Left ventricle myocardium superior (tissue), 1 donor: ENCODE data around the gene THADA. TPM values are rescaled to one million over a fixed set of nuclear protein-coding genes. Genes with fewer than 3 reads are reported as not detected.
"Not testable (repeated sequence)": the region's sequence is repeated elsewhere in the genome, so short reads cannot be mapped to it uniquely, and the experiment has no call there.

ENCODE experiments used
- ATAC-seq: fragments of 200-7000 bp; cut with Tn5 transposase; one replicate; pipeline ENCODE4 v1.9.1; 2020; ENCODE audit warnings: mild to moderate bottlenecking, moderate library complexity
- DNase-seq: peaks from one replicate; pipeline ENCODE4 v3.0.0-alpha.2; 2020
- intact Hi-C: fragments of 100-400 bp; cut with micrococcal nuclease; formaldehyde crosslinking; loops from one replicate; pipeline ENCODE4 v1.11.0; 2022
- total RNA-seq: library from RNA; stranded (reverse); fragmentation: NEBNext Ultra II Directional; extraction: Animal tissue kit (Norgen Biotek cat#: 25700); gene quantifications from one replicate; pipeline ENCODE4 v1.2.1, GENCODE V29; 2021
- donor health status: DM: no; HTN: yes; CAD: no; lungs with severe emphysema.

The THADA gene
- total RNA-seq, 1 donor from 2014 or later: 12.1 TPM

DNA sequence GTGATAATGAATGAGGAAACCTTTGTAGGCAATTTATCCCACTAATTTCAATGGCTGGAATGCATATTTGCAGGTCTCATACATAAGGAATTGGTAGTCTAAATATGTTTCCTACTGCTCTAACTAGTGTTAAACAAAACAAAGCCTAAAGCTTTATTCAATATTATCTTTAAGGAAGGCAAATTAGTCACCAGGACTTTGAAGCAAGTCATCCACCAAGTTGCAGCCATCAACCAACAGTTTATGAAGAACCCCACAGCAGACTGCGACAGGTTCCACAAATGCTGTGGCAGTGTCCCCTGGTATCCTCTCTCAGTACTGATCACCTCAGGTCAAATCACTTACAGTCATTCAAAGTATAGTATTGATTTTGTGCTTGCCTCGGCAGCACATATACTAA lies 187.9 kb downstream of the THADA start:
- ATAC-seq: peak; percentile 9

DNA sequence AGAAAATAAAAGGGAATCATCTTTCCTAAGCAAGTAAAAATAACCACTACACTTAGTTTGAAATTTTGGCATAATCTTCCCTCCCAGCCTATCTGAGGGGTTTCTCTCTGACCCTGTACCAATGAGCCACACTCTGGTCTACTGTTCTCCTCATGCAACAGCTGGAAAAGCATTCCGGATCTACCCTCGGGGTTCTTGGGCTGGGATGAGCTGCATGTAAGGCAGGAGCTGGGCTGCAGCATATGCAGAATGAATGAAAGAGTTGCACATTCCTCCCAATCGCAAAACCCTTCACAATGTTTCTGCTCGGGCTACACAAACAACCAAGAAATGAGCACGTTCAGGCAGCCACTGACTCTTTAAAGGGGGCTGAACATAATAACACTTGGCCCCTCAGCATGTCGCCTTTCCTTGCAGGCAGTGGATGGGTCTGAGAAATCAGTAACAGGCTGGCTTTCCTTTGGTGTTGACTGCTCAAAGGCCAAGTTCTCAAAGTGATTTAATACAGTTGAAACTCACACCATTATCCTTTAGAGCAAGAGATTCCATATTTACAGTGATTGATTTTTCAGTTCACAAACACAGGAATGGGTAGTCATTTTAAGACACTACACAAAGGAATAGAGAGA lies 189.1 kb downstream of the THADA start:
- DNase-seq (no peak), ATAC-seq (no peak)
- intact Hi-C loops: no loop called here

More for the DNA sequence above, 187.9 kb downstream of the THADA start:
- intact Hi-C loops: no loop called here
- DNase-seq: no peak

DNA sequence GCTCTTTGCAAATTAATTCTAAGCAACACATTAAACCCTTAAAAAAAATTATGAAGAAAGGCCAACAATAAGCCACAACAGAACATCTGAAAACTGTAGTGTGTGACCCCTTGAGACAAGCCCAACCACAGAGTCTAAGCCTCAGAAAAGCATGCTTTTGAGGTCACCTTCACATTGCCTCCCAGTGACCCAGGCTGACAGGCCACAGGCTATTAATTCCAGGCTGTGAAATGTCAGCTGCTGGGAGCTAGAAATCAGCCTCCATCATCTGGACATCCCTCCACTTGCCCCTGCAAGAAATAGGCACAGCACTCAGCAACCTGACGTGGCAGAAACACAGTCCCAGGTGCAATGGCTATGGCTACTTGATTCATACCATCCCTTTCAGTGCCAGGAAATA lies 190.0 kb downstream of the THADA start:
- intact Hi-C loops: no loop called here
- ATAC-seq (peak; percentile 49), DNase-seq (no peak)

DNA sequence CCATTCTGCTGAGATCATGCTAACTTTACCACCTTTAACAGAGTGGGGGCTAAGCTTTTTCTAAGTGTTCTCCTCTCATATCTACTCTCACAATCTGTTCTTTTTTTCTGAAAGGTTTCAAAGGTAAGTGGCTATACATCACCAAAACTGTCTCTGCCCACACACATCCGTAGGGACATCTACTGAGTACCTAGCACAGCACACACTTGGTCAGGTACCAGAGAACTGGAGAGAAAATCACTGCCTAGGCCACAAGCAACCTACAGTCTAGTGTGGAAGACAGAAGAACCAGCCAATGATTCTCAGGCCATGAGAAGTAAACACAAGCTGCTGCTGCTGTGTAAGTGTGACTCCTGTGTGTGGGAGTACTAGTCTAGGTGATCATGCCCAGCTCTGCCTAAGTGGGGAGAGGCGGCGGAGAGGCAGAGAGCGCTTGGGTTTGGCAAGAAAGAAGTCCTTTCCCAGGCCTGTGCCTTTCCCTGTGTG lies 193.3 kb downstream of the THADA start:
- DNase-seq: no peak
- no peak for ATAC-seq
- intact Hi-C loops: no loop called here

DNA sequence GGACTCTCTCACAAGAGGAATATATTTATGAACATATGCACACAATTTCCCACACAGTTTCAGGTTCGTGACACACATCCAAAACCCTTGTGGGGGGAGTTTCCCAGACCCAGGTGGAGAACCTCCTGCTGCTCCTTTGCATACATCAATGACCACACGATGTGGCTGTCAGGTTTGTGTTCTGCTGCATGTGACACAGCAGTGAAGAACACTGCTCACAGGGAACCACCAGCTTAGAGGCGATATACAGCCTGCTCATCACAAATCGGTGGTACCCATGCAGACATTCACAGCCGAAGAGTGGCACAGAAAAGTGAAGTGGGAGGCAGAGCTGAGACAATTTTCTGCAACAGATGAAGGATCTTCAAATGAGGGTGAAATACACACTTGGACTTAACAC lies 193.8 kb downstream of the THADA start:
- intact Hi-C loops: no loop called here
- DNase-seq (no peak), ATAC-seq (no peak)

DNA sequence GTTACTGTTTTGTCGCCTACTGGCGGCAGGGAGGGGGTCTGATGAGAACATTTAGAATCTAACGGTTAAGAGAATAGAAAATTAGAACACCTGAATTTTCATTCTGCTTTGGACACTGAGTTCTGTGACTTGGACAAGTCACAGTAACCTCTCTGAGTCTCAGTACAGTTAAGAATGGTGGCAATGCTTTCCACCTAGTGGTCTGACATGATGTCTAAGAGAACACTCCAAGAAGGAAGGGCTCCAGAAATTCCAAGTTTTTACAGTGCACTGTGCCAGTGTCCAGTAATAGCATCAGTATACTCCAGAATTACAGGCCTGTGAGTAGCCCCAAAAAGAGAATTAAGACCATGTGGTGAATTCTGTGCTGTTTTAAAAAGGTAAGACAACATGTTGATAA lies 195.3 kb downstream of the THADA start:
- no peak for DNase-seq
- intact Hi-C loops: no loop called here
- peak; percentile 50 for ATAC-seq

DNA sequence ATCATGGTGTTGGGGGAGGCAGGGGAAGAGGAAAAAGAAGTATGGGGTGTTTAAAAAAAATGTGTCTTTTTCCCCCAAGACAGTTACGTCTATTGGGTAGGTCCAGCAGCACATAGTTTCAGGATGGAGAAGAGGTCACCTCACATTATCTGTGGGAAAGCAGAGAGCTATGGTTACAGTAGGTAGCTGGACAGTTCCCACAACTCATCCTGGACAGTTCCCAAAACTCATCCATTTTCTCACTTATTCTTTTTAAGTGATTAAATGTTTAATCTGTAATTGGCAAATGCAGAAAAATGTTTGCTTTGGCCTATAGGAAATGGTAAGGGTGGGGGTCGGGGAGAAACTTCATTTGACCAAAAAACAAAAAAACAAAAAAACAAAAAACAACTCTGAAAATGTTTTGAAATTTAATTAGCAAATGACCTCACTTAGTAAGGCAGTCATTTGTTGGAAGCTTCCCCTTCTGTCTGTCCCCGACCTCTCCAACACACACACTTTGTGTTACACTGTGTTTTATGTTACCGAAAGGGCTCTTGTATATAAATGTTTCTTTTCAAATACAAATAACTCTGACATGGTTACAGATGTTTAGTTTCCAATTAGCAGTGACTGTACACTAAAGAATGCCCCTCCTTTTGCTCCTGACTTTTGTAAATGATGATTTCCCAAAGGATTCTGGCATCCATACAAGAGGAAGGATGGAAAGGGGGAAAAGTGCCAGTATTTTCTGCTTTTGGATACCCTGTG lies 196.1 kb downstream of the THADA start:
- no peak for DNase-seq
- ATAC-seq: peak; percentile 75
- intact Hi-C loops: no loop called here

DNA sequence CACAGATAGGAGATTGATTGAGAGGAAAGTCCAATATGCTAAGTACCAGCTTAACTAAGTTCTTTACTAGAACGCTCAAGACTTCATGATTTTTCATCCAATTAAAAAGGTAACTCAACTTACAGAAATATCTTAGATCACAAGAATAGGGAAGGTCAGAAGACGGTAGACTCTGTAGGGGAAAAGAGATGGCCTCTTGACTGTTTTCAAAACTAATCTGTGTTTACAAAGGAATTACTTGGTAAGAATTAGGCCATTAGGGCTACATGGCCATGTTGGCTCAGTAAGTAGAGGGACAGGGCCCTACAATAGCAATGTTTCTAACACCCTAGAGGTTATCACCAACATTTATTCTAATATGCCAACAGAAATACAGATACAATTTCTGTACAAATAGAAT lies 196.7 kb downstream of the THADA start:
- ATAC-seq: no peak
- intact Hi-C loops: no loop called here

DNA sequence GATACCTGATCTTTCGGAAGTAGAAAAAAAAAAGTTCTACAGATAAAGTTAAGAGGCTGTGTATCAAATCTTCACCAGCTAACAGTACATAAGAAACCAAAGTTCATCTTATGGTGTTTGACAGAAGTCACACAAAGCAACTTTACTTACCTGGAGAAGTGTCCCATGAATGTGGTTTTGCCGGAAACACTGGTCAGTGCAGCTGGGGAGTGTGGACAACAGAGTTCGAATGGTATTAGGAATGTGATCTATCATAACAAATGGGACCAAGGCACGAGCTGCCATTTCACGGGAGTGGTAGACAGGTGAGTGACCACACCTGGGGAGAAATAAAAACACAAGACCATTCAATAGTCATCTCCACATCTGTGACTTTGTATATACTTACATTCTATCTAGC lies 198.0 kb downstream of the THADA start:
- intact Hi-C loops: no loop called here
- no peak for DNase-seq
- ATAC-seq: no peak

More for the DNA sequence above, 196.7 kb downstream of the THADA start:
- no peak for DNase-seq

DNA sequence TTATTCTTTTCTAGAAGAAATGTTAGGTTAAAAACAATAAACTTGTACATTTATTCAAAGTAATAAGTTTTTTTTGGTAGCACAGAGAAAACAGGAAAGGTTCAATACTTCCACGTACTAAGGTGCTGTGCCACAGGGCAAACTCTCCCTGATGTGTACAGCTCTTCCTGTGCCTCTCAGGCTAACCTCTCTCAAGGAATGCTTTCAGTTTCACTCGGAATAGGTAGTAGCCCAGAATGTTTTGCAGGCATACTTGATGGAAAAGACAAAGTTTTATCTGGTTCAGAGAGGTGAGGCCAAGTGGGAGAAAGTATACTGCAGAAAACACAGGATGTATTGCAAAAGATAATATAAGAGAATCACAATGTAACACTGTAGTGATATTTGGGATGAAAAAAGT lies 198.4 kb downstream of the THADA start:
- ATAC-seq: no peak
- intact Hi-C loops: no loop called here
- no peak for DNase-seq

DNA sequence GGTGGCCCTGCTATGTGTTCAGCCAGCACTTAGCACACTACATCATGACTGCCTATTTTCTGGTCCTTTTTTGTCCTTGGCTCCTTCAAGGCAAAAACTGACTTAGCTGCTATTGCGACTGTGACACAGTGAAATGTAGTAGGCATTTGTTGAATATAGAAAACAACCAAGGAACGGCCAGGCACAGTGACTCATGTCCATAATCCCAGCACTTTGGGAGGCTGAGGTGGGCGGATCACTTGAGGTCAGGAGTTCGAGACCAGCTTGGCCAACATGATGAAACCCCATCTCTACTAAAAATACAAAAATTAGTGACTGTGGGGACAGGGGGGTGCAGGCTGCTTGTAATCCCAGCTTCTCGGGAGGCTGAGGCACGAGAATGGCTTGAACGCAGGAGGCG lies 199.5 kb downstream of the THADA start:
- ATAC-seq, DNase-seq, intact Hi-C loops: not testable (repeated sequence)

DNA sequence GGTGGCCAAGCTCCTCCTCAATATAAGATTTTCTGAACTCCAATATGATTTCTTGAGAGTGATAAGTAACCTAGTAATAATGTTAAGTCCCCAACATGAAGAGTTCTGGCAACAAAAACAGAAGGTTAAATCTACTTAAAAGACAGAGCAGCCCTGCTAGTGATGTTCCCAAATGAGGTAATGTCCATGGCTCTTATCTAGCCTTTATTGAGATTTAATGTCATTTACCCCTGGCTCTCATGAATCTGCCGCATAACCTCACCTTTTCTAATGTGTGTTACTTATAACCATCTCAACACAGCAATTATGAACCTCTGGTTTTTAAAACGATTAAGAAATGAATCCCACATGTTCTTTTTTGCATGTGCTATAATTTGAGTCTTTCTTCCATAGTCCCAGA lies 201.9 kb downstream of the THADA start:
- no peak for ATAC-seq
- DNase-seq: no peak
- intact Hi-C loops: no loop called here

DNA sequence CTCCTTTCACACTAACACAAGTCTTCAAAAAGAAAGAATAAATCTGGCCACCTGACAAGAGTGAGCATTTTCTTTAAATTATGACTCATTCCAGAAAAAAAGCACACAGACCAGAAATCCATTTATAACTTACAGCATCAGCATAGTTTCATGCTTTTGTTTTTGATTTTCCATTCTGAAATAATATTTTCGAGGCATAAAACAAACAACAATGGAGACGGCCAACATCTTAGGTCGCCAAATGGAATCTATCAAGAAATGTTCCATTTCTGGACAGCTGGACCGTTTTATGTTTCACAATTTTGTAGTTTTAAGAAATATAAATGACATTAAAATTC lies 204.0 kb downstream of the THADA start:
- DNase-seq (no peak), ATAC-seq (peak; percentile 46)
- intact Hi-C loops: no loop called here

DNA sequence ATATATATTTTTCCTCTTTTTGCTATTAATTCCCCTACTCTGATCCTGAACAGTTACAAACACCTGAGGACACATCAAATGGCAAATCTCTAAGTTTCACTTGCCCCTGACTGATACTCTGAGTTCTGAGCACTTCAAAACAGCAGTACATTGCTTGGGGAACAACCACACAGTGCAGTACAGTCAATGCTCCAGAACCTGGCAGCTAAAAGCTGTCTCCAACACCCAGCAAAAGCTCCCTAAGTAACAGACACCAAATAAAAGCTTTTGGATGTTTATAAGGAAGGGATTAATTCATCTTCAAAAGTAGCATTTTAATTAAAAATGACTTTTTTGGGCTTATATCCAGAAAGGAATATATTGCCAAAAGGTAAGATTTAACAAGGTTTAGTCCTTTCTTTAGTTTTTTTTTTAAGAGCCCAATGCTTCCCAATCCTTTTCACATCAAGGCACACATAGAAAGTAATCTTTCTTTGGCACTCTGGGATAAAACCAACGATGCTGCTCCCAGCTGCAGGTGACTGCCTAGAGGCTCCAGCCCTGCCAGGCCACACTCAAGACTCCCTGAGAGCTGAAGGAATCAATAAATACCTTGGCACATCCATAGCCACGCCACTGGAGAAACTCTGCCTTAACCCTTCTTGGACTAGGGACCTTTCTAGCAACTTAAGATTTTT lies 204.5 kb downstream of the THADA start:
- ATAC-seq (peak; percentile 55), DNase-seq (no peak)
- intact Hi-C loops: no loop called here

DNA sequence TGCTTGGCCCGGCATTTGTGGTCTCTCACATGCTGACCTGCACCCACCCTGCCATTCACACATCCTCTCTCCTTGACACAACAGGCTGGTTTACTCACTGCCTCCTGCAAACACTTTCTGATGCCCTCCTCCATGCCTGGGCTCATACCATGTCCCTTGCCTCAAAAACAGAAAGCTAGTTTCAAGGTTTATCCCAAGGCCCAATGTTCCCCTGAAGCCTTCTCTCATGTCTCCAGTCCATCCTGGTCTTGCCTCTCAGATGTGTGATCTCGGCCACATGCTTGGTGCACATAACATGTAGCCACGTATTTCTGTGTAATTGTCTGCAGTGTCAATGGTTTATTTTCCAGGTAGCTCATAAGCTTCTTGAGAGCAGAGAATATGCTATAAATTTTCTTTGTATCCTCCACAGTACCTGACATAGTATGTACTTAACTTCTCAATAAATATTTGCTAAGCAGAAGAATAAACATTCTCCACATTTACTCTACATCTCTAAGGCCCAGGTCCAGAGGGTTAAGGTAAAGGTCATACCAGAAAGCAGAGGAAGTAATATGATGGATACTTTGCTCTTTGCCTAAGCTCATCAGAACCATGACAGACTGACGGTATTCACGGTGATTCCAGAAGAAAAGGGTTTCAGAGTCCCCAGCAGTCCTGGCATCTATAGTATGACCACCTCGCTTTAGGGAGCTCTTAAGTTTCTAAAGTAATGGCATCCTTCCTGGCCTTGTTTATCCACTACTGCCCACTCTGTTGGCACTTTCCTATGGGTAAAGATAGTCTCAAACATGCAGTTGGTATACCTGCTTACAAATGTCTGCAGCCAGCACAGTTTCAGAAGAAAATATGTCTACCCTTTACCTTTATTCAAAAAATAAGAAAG lies 206.0 kb downstream of the THADA start:
- no peak for DNase-seq
- no peak for ATAC-seq
- intact Hi-C loops: no loop called here

DNA sequence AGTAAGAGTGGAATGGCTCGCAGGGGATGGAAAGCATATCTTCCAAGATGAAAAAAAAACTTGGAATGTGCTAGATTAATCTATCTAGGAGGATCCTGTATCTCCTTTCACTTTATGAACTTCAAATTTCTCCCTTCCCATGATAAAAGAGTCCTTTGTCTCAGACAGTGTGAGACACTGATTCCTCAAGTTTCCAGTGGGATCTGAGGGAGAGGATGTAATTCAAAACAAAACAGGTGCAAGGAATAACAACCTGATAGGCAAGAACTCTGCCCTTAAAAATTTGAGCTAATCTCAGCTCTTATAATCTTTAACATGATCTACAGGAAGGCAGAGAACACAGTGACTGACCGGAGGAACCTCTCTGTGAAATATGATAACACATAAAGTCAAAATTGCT lies 207.5 kb downstream of the THADA start:
- intact Hi-C loops: no loop called here
- no peak for DNase-seq
- no peak for ATAC-seq

DNA sequence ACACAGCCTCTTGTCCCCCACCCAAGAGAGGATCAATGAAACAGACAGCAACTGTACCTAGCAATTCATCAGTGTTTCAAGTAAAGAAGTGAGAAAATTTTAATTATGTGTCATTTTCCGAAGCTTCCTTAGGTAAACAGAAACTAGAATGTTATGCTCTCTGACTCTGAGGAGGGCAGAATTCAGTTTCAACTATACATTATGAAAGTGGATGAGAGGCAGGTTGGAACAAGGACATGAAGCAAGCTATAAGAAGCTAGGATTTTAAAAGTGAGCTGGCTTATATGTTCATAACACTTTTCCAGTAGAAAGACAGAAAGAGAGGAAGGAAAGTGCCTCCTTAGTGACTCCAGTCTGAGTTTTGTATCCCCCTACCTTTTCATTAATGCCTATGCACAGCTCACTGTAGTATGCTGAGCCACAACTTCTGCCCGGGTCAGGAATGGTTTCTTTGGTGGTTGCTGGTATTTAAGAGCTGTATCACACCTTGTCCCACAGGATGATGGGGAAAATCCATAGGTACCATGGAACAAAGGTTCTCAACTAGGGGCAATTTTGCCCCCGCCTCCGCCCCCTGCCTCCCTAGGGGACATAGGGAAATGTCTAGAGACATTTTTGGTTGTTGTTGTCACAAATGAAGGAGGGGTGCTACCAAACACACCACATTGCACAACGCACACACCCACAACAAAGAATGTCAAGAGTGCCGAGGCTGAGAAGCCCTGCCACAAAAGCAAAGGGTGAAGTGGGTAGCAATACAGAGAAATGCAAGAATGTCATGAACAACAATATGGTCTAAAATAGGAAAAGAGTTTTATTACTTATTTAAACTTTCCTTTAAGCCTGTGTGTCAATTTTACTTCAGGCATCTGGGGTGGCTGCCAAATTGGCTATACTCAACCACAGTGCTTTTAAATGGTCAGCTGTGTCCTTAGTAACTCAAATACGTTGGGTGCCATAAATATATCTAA lies 208.5 kb downstream of the THADA start:
- intact Hi-C loops: no loop called here
- DNase-seq (no peak), ATAC-seq (peak; percentile 29)

DNA sequence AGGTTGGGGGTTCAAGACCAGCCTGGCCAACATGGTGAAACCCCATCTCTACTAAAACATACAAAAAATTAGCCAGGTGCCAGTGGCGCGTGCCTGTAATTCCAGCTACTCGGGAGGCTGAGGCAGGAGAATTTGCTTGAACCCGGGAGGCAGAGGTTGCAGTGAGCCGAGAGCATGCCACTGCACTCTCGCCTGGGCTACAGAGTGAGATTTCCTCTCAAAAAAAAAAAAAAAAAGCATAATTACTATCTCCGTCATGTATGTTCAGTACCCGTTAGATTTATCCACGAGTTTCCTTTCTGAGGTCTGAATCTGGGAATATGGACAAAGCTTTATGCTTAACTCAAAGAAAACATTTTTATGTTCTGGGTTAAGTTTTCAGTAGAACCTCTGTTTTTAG lies 209.2 kb downstream of the THADA start:
- DNase-seq, intact Hi-C loops, ATAC-seq: not testable (repeated sequence)
